H9 (cell line): ENCODE results near the gene CAVIN1. TPM values are rescaled to one million over a fixed set of nuclear protein-coding genes. Genes with fewer than 3 reads are reported as not detected.

Experiments
- DNase-seq: peaks from one replicate; pipeline ENCODE4 v3.0.0-alpha.2; 2017
- H2AFZ ChIP-seq: one replicate; pipeline ENCODE4 v1.6.1; 2013; ENCODE audit warnings: mild to moderate bottlenecking, low read length, control low read depth, moderate library complexity
- H2AK5ac ChIP-seq: 2 replicates; pipeline ENCODE4 v1.6.1; 2013; ENCODE audit warnings: low read length, control low read depth, mixed read lengths; ENCODE audit not compliant: insufficient read length
- H2BK120ac ChIP-seq: one replicate; pipeline ENCODE4 v1.6.1; 2013; ENCODE audit warnings: low read depth, mild to moderate bottlenecking, low read length, control low read depth, inconsistent platforms; ENCODE audit not compliant: poor library complexity, severe bottlenecking
- H2BK12ac ChIP-seq: 2 replicates; pipeline ENCODE4 v1.6.1; 2013; ENCODE audit warnings: low read length, control low read depth, mixed read lengths, low read depth; ENCODE audit not compliant: insufficient read length
- H2BK15ac ChIP-seq: 2 replicates; pipeline ENCODE4 v1.6.1; 2013; ENCODE audit warnings: low read depth, low read length, control low read depth
- H2BK20ac ChIP-seq: one replicate; pipeline ENCODE4 v1.6.1; 2013; ENCODE audit warnings: low read depth, mild to moderate bottlenecking, low read length, control low read depth, inconsistent platforms; ENCODE audit not compliant: poor library complexity, severe bottlenecking
- H2BK5ac ChIP-seq: 2 replicates; pipeline ENCODE4 v1.6.1; 2013; ENCODE audit warnings: low read length, control low read depth, mixed read lengths; ENCODE audit not compliant: insufficient read length
- H3K14ac ChIP-seq: 2 replicates; pipeline ENCODE4 v1.6.1; 2013; ENCODE audit warnings: low read length, control low read depth; ENCODE audit not compliant: insufficient read depth
- H3K18ac ChIP-seq: 2 replicates; pipeline ENCODE4 v1.6.1; 2013; ENCODE audit warnings: low read depth, mild to moderate bottlenecking, mixed read lengths, low read length, control low read depth; ENCODE audit not compliant: insufficient read length
- H3K23ac ChIP-seq: 2 replicates; pipeline ENCODE4 v1.6.1; 2013; ENCODE audit warnings: low read length, control low read depth, mixed read lengths, low read depth; ENCODE audit not compliant: insufficient read length
- H3K23me2 ChIP-seq: 2 replicates; pipeline ENCODE4 v1.6.1; 2013; ENCODE audit warnings: low read depth, mild to moderate bottlenecking, mixed read lengths, low read length, control low read depth; ENCODE audit not compliant: insufficient read length, poor library complexity, severe bottlenecking
- H3K27ac ChIP-seq: 2 replicates; pipeline ENCODE4 v1.5.1; 2013; ENCODE audit warnings: low read length, control low read depth, mixed read lengths, low read depth; ENCODE audit not compliant: insufficient read length
- H3K27me3 ChIP-seq: 2 replicates; pipeline ENCODE4 v1.6.1; 2013; ENCODE audit warnings: low read length, control low read depth, inconsistent platforms; ENCODE audit not compliant: insufficient read depth
- H3K4ac ChIP-seq: 2 replicates; pipeline ENCODE4 v1.6.1; 2013; ENCODE audit warnings: low read depth, mild to moderate bottlenecking, control low read depth, inconsistent platforms, low read length, moderate library complexity
- H3K4me1 ChIP-seq: 2 replicates; pipeline ENCODE4 v1.6.1; 2013; ENCODE audit warnings: low read length, control low read depth, inconsistent platforms; ENCODE audit not compliant: insufficient read depth
- H3K4me2 ChIP-seq: 2 replicates; pipeline ENCODE4 v1.6.1; 2013; ENCODE audit warnings: low read length, control low read depth, mixed read lengths; ENCODE audit not compliant: insufficient read length, insufficient read depth
- H3K56ac ChIP-seq: 2 replicates; pipeline ENCODE4 v1.6.1; 2013; ENCODE audit warnings: low read depth, mild to moderate bottlenecking, mixed read lengths, low read length, control low read depth; ENCODE audit not compliant: insufficient read length
- H3K79me1 ChIP-seq: 2 replicates; pipeline ENCODE4 v1.6.1; 2013; ENCODE audit warnings: low read depth, mild to moderate bottlenecking, moderate library complexity, low read length, control low read depth, inconsistent platforms; ENCODE audit not compliant: insufficient read depth, poor library complexity, severe bottlenecking
- H3K79me2 ChIP-seq: 2 replicates; pipeline ENCODE4 v1.6.1; 2013; ENCODE audit warnings: low read length, control low read depth, inconsistent platforms; ENCODE audit not compliant: insufficient read depth
- H3K9ac ChIP-seq: 2 replicates; pipeline ENCODE4 v1.6.1; 2013; ENCODE audit warnings: low read length, control low read depth, mixed read lengths; ENCODE audit not compliant: insufficient read length; ENCODE audit errors: extremely low read depth
- H3K9me3 ChIP-seq: one replicate; pipeline ENCODE4 v1.6.1; 2013; ENCODE audit warnings: low read depth, low read length, inconsistent platforms; ENCODE audit not compliant: control insufficient read depth
- H3T11ph ChIP-seq: one replicate; pipeline ENCODE4 v1.6.1; 2013; ENCODE audit warnings: mild to moderate bottlenecking, low read length, control low read depth, inconsistent platforms
- H4K20me1 ChIP-seq: one replicate; pipeline ENCODE4 v1.6.1; 2013; ENCODE audit not compliant: control insufficient read depth, insufficient read length, insufficient read depth
- H4K5ac ChIP-seq: 2 replicates; pipeline ENCODE4 v1.6.1; 2013; ENCODE audit warnings: low read depth, mild to moderate bottlenecking, mixed read lengths, low read length, control low read depth; ENCODE audit not compliant: insufficient read length
- H4K8ac ChIP-seq: replicated peaks from 2 replicates; pipeline ENCODE4 v1.6.1; 2013; ENCODE audit warnings: low read length, control low read depth, mixed read lengths, low read depth; ENCODE audit not compliant: insufficient read length
- H4K91ac ChIP-seq: 2 replicates; pipeline ENCODE4 v1.6.1; 2013; ENCODE audit warnings: low read depth, mild to moderate bottlenecking, moderate library complexity, mixed read lengths, low read length, control low read depth; ENCODE audit not compliant: insufficient read length
- H3K27ac Mint-ChIP-seq, 3 experiments: 2 replicates in 2 of 3; 3 replicates in 1 of 3; pipeline ENCODE4 v1.8.0; 2020 to 2021; ENCODE audit warnings: mixed read lengths in 3 of 3, mild to moderate bottlenecking in 1 of 3, moderate library complexity in 1 of 3
- H3K27me3 Mint-ChIP-seq: 2 replicates; pipeline ENCODE4 v1.8.0; 2021; ENCODE audit warnings: low read depth, mild to moderate bottlenecking, moderate library complexity, mixed read lengths
- H3K36me3 Mint-ChIP-seq, 3 experiments: 2 replicates in 2 of 3; 3 replicates in 1 of 3; pipeline ENCODE4 v1.8.0; 2020 to 2021; ENCODE audit warnings: low read depth in 3 of 3, mixed read lengths in 3 of 3; ENCODE audit not compliant: insufficient read depth in 1 of 3
- H3K4me1 Mint-ChIP-seq, 2 experiments: 2 replicates each; pipeline ENCODE4 v1.8.0; 2020; ENCODE audit warnings: mixed read lengths in 2 of 2
- H3K4me3 Mint-ChIP-seq, 2 experiments: 2 replicates in 1 of 2; 3 replicates in 1 of 2; pipeline ENCODE4 v1.8.0; 2020 to 2021; ENCODE audit warnings: mild to moderate bottlenecking in 2 of 2, mixed read lengths in 2 of 2, moderate library complexity in 1 of 2
- H3K9me3 Mint-ChIP-seq, 2 experiments: 2 replicates in 1 of 2; 3 replicates in 1 of 2; pipeline ENCODE4 v1.8.0; 2020; ENCODE audit warnings: mild to moderate bottlenecking in 2 of 2, mixed read lengths in 2 of 2, moderate library complexity in 1 of 2
- WGBS: extraction: QIAGEN DNeasy Blood & Tissue Kit; methylation state at CpG from one replicate; pipeline ENCODE4 v1.1.7; 2013; ENCODE audit warnings: missing lambda C conversion rate, low lambda C conversion rate, mixed read lengths; ENCODE audit not compliant: insufficient read length; ENCODE audit errors: extremely low coverage; 5-methylcytosine and 5-hydroxymethylcytosine counted together
- total RNA-seq: library from RNA; stranded (reverse); gene quantifications from 2 replicates; pipeline ENCODE4 v1.2.1, GENCODE V29; 2021
- TF ChIP-seq, protein P1 (sequence below): fragments of 200-600 bp; sonication (generic); conservative IDR thresholded peaks from 3 replicates; pipeline ENCODE4 v1.8.0; 2021; ENCODE audit warnings: antibody characterized with exemption, mild to moderate bottlenecking

CAVIN1 gene
- total RNA-seq, 1 experiment from 2014 or later, result 65.2 TPM

GRCh38 chr17:42363767-42364585, 59.1 kb downstream of the CAVIN1 start:
- Histone ChIP-seq H3T11ph (no peak overlapping the region), H3K18ac (no peak overlapping the region), H4K91ac (no peak overlapping the region), H3K14ac (no peak overlapping the region), H2BK15ac (no peak overlapping the region), H2BK5ac (no peak overlapping the region), H3K27me3 (no peaks in the 10 kb centered on the region), H3K9me3 (no peaks in the 10 kb centered on the region), H3K23ac (no peak overlapping the region), H4K5ac (no peak overlapping the region), H2AK5ac (no peak overlapping the region), H2BK12ac (no peak overlapping the region), H4K8ac (no peak overlapping the region), H2BK120ac (no peak overlapping the region), H3K23me2 (no peaks in the 10 kb centered on the region), H3K79me1 (peaks cover 11% of the 10 kb centered on the region), H3K56ac (no peak overlapping the region), H2BK20ac (no peak overlapping the region), H3K4ac (no peak overlapping the region), H2AFZ (no peak overlapping the region), H3K27ac (no peak overlapping the region), H3K4me1 (peaks cover 16% of the 10 kb centered on the region), H4K20me1 (no peaks in the 10 kb centered on the region), H3K4me2 (no peak overlapping the region), H3K9ac (no peak overlapping the region), H3K79me2 (peaks cover 32% of the 10 kb centered on the region; the same call in 1 of the 2 replicates)
- Mint-ChIP-seq H3K36me3 (peaks cover 0 to 7% (median 0%) of the 10 kb centered on the region in 3 experiments; a peak in 5 of 7 replicates), H3K4me3 (no peak overlapping the region), H3K9me3 (no peaks in the 10 kb centered on the region), H3K4me1 (peaks cover 55 to 62% of the 10 kb centered on the region in 2 experiments), H3K27me3 (no peaks in the 10 kb centered on the region; the same call in 1 of the 2 replicates), H3K27ac (peak overlapping the region in 1 of 3 experiments; percentile 25; a peak in 2 of 7 replicates)
- no CpG with 5 or more reads among the region's 7 CpGs for WGBS
- TF ChIP-seq, protein P1, sequence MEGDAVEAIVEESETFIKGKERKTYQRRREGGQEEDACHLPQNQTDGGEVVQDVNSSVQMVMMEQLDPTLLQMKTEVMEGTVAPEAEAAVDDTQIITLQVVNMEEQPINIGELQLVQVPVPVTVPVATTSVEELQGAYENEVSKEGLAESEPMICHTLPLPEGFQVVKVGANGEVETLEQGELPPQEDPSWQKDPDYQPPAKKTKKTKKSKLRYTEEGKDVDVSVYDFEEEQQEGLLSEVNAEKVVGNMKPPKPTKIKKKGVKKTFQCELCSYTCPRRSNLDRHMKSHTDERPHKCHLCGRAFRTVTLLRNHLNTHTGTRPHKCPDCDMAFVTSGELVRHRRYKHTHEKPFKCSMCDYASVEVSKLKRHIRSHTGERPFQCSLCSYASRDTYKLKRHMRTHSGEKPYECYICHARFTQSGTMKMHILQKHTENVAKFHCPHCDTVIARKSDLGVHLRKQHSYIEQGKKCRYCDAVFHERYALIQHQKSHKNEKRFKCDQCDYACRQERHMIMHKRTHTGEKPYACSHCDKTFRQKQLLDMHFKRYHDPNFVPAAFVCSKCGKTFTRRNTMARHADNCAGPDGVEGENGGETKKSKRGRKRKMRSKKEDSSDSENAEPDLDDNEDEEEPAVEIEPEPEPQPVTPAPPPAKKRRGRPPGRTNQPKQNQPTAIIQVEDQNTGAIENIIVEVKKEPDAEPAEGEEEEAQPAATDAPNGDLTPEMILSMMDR, result no peak
- no peak for DNase-seq
